Caco-2 (cell line): ENCODE results near the gene FXR2. TPM values are rescaled to one million over a fixed set of nuclear protein-coding genes. Genes with fewer than 3 reads are reported as not detected.

ENCODE experiments used
- BruUV-seq: library from RNA; stranded (reverse); fragments of 400-500 nt; replicated peaks from 2 replicates; lab custom pipeline; 2021; lab: Mats Ljungman, UMichigan
- CTCF ChIA-PET: fragments of 300-600 bp; sonication (Branson Sonifier 250); formaldehyde crosslinking; loops from one replicate; lab custom pipeline; 2022; ENCODE audit warnings: antibody characterized with exemption; lab: Charles Lee
- POLR2A ChIA-PET: fragments of 300-600 bp; sonication (Branson Sonifier 250); formaldehyde crosslinking; loops from one replicate; lab custom pipeline; 2022; ENCODE audit warnings: antibody characterized with exemption; lab: Charles Lee
- DNase-seq, 2 experiments: peaks; one replicate each; pipeline versions ENCODE4 v3.0.0 to v3.0.0-alpha.2; 2020 to 2022
- H3K27me3 ChIP-seq: replicated peaks from 2 replicates; pipeline ENCODE4 v1.6.0; 2011; ENCODE audit warnings: low read length; ENCODE audit not compliant: control insufficient read depth, insufficient read depth
- H3K36me3 ChIP-seq: 2 replicates; pipeline ENCODE4 v1.5.1; 2011; ENCODE audit warnings: low read length; ENCODE audit not compliant: control insufficient read depth, insufficient read depth
- H3K4me1 ChIP-seq: fragments of 250-450 bp; sonication (Bioruptor Pico); 2 replicates; pipeline ENCODE4 v1.5.1; 2020; ENCODE audit warnings: mild to moderate bottlenecking
- H3K4me3 ChIP-seq: 2 replicates; pipeline ENCODE4 v1.5.1; 2011; ENCODE audit warnings: low read depth, mild to moderate bottlenecking, control low read depth, low read length
- H3K9me3 ChIP-seq: fragments of 250-450 bp; sonication (Bioruptor Pico); 2 replicates; pipeline ENCODE4 v1.5.1; 2020; ENCODE audit warnings: mild to moderate bottlenecking, moderate library complexity
- H3K27ac Mint-ChIP-seq: one replicate; pipeline ENCODE4 v1.8.0; 2022; ENCODE audit warnings: mixed read lengths; ENCODE audit not compliant: unreplicated experiment
- H3K27me3 Mint-ChIP-seq: one replicate; pipeline ENCODE4 v1.8.0; 2022; ENCODE audit warnings: mixed read lengths; ENCODE audit not compliant: insufficient read depth, unreplicated experiment
- H3K36me3 Mint-ChIP-seq: one replicate; pipeline ENCODE4 v1.8.0; 2022; ENCODE audit warnings: mild to moderate bottlenecking, mixed read lengths; ENCODE audit not compliant: insufficient read depth, unreplicated experiment
- H3K4me1 Mint-ChIP-seq: one replicate; pipeline ENCODE4 v1.8.0; 2022; ENCODE audit warnings: low read depth, mixed read lengths; ENCODE audit not compliant: unreplicated experiment
- H3K4me3 Mint-ChIP-seq: one replicate; pipeline ENCODE4 v1.8.0; 2022; ENCODE audit warnings: mild to moderate bottlenecking, moderate library complexity, mixed read lengths; ENCODE audit not compliant: unreplicated experiment
- H3K9me3 Mint-ChIP-seq: one replicate; pipeline ENCODE4 v1.8.0; 2022; ENCODE audit warnings: mixed read lengths; ENCODE audit not compliant: unreplicated experiment
- intact Hi-C: fragments of 100-400 bp; cut with micrococcal nuclease; formaldehyde crosslinking; loops from one replicate; pipeline ENCODE4 v1.10.0; 2022; ENCODE audit not compliant: unreplicated experiment
- total RNA-seq: library from RNA; stranded (reverse); gene quantifications from 2 replicates; pipeline ENCODE4 v1.2.3, GENCODE V29; 2022
- TF ChIP-seq, protein P1 (sequence below), 2 experiments: fragments of 200-600 bp in 1 of 2; IDR thresholded peaks; 1 replicate in 1 of 2; 2 replicates in 1 of 2; pipeline versions ENCODE4 v1.5.1 to v1.8.0; 2011 to 2022; ENCODE audit warnings: antibody characterized with exemption in 1 of 2, control low read depth in 1 of 2, inconsistent platforms in 1 of 2, low read depth in 1 of 2, low read length in 1 of 2, mild to moderate bottlenecking in 1 of 2, moderate library complexity in 1 of 2; ENCODE audit not compliant: insufficient read depth in 1 of 2, severe bottlenecking in 1 of 2, unreplicated experiment in 1 of 2

The FXR2 gene
- total RNA-seq, 1 experiment from 2014 or later: 25.3 TPM

DNA sequence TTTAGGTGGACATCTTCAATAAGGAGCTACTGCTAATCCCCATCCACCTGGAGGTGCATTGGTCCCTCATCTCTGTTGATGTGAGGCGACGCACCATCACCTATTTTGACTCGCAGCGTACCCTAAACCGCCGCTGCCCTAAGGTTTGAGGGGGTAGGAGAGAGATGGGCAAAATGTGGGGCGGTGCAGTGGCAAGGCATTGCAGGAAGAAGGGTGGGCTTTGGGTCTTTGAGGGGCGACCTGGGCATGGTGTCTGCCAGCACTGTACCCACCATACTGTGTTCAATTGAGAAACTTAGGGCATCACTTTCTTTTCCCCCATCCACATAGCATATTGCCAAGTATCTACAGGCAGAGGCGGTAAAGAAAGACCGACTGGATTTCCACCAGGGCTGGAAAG is 44.3 kb downstream of the FXR2 start:
- POLR2A ChIA-PET: no interaction called here
- Mint-ChIP-seq H3K4me3 (no peak overlapping the region), H3K4me1 (peaks cover 6% of the 10 kb centered on the region), H3K9me3 (no peaks in the 10 kb centered on the region), H3K27ac (no peak overlapping the region), H3K27me3 (no peaks in the 10 kb centered on the region), H3K36me3 (peaks cover 57% of the 10 kb centered on the region)
- CTCF ChIA-PET: no interaction called here
- intact Hi-C loops: loop anchor here (5.0 kb wide), 1 partner anchor 88 kb away; the partner anchor contains the start of genes POLR2A and SLC35G6
- no peaks in the 10 kb centered on the region for H3K27me3 ChIP-seq
- peaks cover 12% of the 10 kb centered on the region for H3K4me1 ChIP-seq
- DNase-seq: no peak
- no peaks in the 10 kb centered on the region for H3K9me3 ChIP-seq
- TF ChIP-seq, protein P1, sequence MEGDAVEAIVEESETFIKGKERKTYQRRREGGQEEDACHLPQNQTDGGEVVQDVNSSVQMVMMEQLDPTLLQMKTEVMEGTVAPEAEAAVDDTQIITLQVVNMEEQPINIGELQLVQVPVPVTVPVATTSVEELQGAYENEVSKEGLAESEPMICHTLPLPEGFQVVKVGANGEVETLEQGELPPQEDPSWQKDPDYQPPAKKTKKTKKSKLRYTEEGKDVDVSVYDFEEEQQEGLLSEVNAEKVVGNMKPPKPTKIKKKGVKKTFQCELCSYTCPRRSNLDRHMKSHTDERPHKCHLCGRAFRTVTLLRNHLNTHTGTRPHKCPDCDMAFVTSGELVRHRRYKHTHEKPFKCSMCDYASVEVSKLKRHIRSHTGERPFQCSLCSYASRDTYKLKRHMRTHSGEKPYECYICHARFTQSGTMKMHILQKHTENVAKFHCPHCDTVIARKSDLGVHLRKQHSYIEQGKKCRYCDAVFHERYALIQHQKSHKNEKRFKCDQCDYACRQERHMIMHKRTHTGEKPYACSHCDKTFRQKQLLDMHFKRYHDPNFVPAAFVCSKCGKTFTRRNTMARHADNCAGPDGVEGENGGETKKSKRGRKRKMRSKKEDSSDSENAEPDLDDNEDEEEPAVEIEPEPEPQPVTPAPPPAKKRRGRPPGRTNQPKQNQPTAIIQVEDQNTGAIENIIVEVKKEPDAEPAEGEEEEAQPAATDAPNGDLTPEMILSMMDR (IDR thresholded peaks at IDR 0.05; ENCODE audit: insufficient read depth in 1 of 2, low read depth in 1 of 2, low read length in 1 of 2, severe bottlenecking in 1 of 2, unreplicated experiment in 1 of 2): no peak
- no peaks in the 10 kb centered on the region; the same call in 1 of the 2 replicates for H3K36me3 ChIP-seq
- no peak overlapping the region for H3K4me3 ChIP-seq
- no TSS peak for BruUV-seq

DNA sequence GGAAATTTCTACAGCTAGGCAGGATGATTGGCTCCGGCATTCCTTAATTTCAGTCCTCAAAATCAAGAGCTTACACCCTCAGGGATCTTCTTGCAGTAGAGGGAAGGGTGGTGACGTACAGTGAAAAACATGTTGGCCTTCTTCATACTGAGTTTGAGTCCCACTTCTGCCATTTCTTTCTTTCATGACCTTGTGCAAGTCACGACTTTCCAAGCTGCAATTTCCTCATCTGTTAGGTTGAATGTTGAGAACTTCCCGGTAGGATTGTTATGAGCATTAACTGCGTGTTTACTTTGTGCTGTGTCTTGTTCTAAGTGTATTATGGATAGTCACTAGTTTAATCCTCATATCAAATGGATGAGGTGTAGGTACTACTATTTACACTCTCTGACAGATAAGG is 45.1 kb downstream of the FXR2 start:
- Mint-ChIP-seq H3K4me1 (peaks cover 6% of the 10 kb centered on the region), H3K36me3 (peaks cover 57% of the 10 kb centered on the region), H3K27me3 (no peaks in the 10 kb centered on the region), H3K4me3 (no peak overlapping the region), H3K27ac (no peak overlapping the region), H3K9me3 (no peaks in the 10 kb centered on the region)
- BruUV-seq: no TSS peak
- ChIA-PET CTCF (no interaction called here), POLR2A (no interaction called here)
- H3K9me3 ChIP-seq: no peaks in the 10 kb centered on the region
- intact Hi-C loops: no loop called here
- H3K27me3 ChIP-seq: no peaks in the 10 kb centered on the region
- TF ChIP-seq, protein P1 (IDR thresholded peaks at IDR 0.05; ENCODE audit: insufficient read depth in 1 of 2, low read depth in 1 of 2, low read length in 1 of 2, severe bottlenecking in 1 of 2, unreplicated experiment in 1 of 2): no peak
- H3K4me3 ChIP-seq: no peak overlapping the region
- no peak for DNase-seq
- peaks cover 6% of the 10 kb centered on the region for H3K4me1 ChIP-seq
- no peaks in the 10 kb centered on the region; the same call in 1 of the 2 replicates for H3K36me3 ChIP-seq

DNA sequence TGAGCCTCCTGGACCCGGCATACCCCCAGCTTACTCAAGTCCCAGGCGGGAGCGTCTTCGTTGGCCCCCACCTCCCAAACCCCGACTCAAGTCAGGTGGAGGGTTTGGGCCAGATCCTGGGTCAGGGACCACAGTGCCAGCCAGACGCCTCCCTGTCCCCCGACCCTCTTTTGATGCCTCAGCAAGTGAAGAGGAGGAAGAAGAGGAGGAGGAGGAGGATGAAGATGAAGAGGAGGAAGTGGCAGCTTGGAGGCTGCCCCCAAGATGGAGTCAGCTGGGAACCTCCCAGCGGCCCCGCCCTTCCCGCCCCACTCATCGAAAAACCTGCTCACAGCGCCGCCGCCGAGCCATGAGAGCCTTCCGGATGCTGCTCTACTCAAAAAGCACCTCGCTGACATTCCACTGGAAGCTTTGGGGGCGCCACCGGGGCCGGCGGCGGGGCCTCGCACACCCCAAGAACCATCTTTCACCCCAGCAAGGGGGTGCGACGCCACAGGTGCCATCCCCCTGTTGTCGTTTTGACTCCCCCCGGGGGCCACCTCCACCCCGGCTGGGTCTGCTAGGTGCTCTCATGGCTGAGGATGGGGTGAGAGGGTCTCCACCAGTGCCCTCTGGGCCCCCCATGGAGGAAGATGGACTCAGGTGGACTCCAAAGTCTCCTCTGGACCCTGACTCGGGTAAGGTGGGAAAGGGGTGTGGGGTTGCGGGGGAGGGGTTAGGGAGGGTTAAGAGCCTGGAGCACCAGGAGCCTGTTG is 51.4 kb downstream of the FXR2 start:
- POLR2A ChIA-PET: no interaction called here
- CTCF ChIA-PET: no interaction called here
- no peaks in the 10 kb centered on the region for H3K36me3 ChIP-seq
- Mint-ChIP-seq H3K36me3 (peaks cover 58% of the 10 kb centered on the region), H3K27ac (no peak overlapping the region), H3K4me3 (peak overlapping the region; percentile 86), H3K9me3 (no peaks in the 10 kb centered on the region), H3K4me1 (peaks cover 6% of the 10 kb centered on the region), H3K27me3 (no peaks in the 10 kb centered on the region)
- no peak for DNase-seq
- no peaks in the 10 kb centered on the region for H3K9me3 ChIP-seq
- H3K4me1 ChIP-seq: peaks cover 4% of the 10 kb centered on the region; the same call in 1 of the 2 replicates
- no peaks in the 10 kb centered on the region for H3K27me3 ChIP-seq
- TF ChIP-seq, protein P1 (IDR thresholded peaks at IDR 0.05; ENCODE audit: insufficient read depth in 1 of 2, low read depth in 1 of 2, low read length in 1 of 2, severe bottlenecking in 1 of 2, unreplicated experiment in 1 of 2): no peak
- H3K4me3 ChIP-seq: no peak overlapping the region; the same call in 1 of the 2 replicates
- intact Hi-C loops: no loop called here
- no TSS peak for BruUV-seq
